NCI-H748 (cell line): ENCODE data around the gene MIEF1.
"Not testable (repeated sequence)": the region's sequence is repeated elsewhere in the genome, so short reads cannot be mapped to it uniquely, and the experiment has no call there.

Experiments used
- DNase-seq: peaks from one replicate; lab custom pipeline; 2025; ENCODE audit not compliant: unreplicated experiment; lab: John Stamatoyannopoulos, UW

MIEF1 gene

GRCh38 chr22:39512026-39512425 lies 9.9 kb downstream of the MIEF1 start:
- no peak for DNase-seq

GRCh38 chr22:39513791-39514190 lies 11.7 kb downstream of the MIEF1 start:
- no peak for DNase-seq

GRCh38 chr22:39514373-39514973 lies 12.4 kb downstream of the MIEF1 start:
- peak; percentile 12 for DNase-seq

- DNase-seq, result no peak
These were observed 13.4 kb downstream of the MIEF1 start for GRCh38 chr22:39515266-39516050.

GRCh38 chr22:39517470-39517869 lies 15.4 kb downstream of the MIEF1 start:
- DNase-seq, result no peak

- DNase-seq, result no peak
These were observed 16.2 kb downstream of the MIEF1 start for GRCh38 chr22:39518144-39518786.

GRCh38 chr22:39518996-39519680 lies 17.0 kb downstream of the MIEF1 start:
- DNase-seq, result peak; percentile 42

GRCh38 chr22:39519681-39520225 lies 17.7 kb downstream of the MIEF1 start:
- peak; percentile 98 for DNase-seq

GRCh38 chr22:39520226-39521105 lies 18.4 kb downstream of the MIEF1 start, which contains the start of gene ATF4:
TSS of gene ATF4 (plus strand) at chr22:39520562. CDS start at chr22:39521446, 884 bp downstream.
- peak; percentile 89 for DNase-seq

GRCh38 chr22:39521106-39521885 lies 19.2 kb downstream of the MIEF1 start:
- DNase-seq, result not testable (repeated sequence)

- not testable (repeated sequence) for DNase-seq
These were observed 20.0 kb downstream of the MIEF1 start for GRCh38 chr22:39522091-39522490.

- DNase-seq, result peak; percentile 19
These were observed 20.6 kb downstream of the MIEF1 start for GRCh38 chr22:39522567-39523300.

GRCh38 chr22:39524089-39524752 lies 22.1 kb downstream of the MIEF1 start:
- no peak for DNase-seq

- DNase-seq, result no peak
These were observed 22.9 kb downstream of the MIEF1 start for GRCh38 chr22:39524753-39525657.

- DNase-seq, result no peak
These were observed 23.5 kb downstream of the MIEF1 start for GRCh38 chr22:39525658-39525975.

GRCh38 chr22:39526736-39527171 lies 24.7 kb downstream of the MIEF1 start:
- no peak for DNase-seq

GRCh38 chr22:39527481-39527961 lies 25.4 kb downstream of the MIEF1 start:
- peak; percentile 39 for DNase-seq
